Stimulated activated CD4-positive, alpha-beta T cell treated with anti-CD3 and anti-CD28 coated beads, Interleukin-4, amount 100 ng/mL, for 24 hours (primary cell): ENCODE measurements around the gene SHB.

Experiments
- DNase-seq: peaks from one replicate; pipeline ENCODE4 v3.0.0-alpha.2; 2020

The SHB gene

DNA sequence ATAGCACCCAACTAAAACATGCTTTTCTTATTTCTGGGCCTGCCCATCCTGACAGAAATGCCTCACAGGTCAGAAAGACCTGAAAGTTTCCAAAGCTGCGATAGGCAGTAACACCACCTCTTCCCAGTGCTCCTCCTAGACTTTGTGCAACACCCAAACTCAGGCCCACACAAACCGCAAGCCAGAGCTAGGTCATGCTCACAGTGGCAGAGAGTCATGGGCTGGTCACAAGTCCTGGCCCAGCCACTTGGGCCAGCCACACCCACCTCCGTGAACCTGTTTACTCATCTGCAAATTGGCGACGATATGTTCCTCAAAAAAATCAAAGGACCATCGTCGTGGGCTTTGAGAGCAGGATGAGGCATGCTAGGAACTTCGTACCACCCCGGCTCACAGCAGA, 121.0 kb downstream of the SHB start:
- no peak for DNase-seq

GRCh38 chr9:37947471-37947870, 121.6 kb downstream of the SHB start:
- DNase-seq = no peak

DNA sequence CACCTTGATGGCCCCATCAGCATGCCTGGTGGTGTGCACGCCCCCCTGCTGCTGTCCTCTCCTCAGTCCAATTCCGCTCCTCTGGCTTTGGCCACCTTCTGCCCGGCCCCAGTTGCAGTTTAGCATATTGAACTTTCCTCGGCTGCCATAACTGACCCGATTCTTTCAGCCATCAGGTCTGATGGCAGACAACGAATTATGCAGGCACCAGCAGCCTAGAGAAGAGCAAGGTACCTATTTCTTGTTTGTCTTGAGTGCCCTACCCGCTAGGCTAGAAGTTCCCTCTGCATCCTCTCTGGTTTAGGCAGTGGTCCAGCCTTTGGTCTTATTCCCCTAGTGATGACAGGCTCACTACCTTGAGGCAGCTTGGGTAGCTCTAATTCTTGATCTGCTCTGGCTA, 122.1 kb downstream of the SHB start:
- DNase-seq = no peak

DNA sequence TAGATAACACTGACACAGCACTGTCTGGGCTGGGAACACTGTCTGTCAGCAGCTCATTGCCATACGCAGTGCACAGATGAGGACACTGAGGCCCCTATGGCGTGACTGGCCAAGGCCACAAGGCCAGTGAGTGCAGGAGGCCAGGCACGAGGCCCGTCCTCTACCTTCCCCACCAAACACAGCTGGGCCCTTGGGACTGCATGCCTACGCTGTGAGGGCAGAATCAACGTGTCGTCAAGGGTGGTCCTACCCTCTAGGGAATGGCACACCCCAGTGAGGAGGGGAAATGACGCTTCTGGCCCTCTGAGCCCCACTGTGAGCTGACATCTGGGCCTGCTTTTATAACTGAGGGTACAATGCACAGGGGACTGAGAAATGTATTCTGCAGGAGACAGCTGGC, 123.0 kb downstream of the SHB start:
- no peak for DNase-seq

DNA sequence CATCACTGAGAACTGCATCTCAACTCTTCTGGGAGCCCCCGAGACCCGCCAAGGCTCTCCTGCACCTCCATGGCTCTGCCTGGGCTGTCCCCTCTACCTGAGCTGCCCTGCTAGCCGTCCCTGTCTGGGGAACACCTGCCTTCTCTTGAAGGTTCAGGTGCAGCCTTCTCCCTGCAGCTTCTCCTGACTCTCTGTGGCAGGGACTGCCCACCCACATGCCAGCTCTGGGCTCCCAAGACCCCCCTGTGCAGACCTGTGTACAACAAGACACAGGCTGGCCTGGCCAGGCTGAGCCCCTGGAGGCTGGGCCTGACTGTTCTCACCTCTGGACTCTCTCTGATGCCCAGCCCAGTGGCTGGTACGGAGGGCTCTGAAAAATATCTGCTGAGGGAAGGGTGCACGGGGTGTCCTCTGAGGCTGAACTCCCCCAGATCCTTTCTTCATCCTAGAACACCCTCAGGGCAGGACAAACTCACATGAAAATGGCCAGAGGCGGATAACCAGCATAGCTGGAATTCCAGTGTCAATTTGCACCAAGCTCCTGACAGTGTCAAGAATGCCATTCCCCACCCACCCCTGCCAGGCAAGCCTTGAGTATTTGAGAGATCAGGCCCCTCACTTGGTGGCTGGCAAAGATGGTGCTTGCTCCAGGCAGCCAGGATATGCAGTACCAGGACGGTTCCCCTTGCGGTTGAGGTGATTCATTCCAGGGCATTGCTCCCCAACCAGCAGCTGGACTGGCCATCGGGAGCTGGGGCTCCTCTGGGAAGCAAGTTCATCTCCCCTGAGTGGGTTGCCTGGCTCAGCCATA, 124.2 kb downstream of the SHB start:
- no peak for DNase-seq

DNA sequence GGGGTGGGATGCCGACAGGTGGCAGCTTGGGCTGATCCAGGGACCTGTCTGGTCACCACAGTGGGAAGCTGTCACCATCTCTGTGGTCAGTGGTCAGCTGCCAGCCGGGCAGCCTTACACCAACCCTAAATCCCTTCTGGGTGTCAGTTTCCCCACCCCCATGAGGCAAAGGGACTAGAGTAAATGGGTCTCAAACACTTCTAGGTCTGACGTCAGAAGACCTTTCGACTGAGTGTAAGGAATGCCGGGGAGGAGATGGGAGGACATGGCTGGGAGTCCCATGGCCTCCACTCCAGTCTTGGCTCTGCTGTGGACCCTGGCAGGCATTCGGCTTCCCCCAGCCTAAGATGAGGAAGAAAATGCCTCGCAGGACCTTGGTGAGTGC, 124.8 kb downstream of the SHB start:
- DNase-seq = no peak

- no peak for DNase-seq
Observed at GRCh38 chr9:37943345-37944265, 125.4 kb downstream of the SHB start.

DNA sequence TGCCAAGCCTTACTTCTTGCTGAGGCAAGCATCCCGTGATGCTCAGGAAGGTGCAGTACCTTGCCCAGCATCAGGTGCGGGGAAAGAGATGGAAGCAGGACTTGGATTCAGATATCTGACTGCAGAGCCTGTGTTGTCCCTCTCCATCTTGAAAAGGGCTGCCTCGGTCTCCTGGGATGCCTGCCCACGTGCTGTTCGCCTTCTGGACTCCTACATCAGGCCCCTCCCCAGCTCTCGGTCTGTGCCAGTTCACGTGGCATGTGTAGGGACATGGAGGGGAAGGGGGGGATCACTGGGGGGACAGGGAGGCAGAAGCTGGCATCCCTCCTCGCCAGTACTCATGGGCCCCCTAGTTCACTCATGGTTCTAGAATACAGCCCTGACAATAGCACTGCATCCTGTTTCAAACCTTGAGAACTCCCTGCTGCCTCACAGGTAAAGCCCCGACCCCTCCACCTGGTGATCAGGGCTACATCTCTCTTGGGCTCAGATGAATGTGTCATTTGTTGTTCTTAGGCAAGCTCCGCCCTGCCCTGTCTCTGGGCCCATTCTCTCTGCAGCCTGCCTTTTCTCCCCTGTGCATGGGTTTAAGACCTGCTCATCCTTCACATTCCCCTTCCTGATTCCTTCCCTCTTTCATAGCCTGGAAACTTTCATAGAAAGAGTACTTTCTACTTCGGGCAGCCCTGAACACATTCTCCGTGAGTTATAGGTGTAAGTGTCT, 126.2 kb downstream of the SHB start:
- no peak for DNase-seq

- DNase-seq = no peak
Observed at GRCh38 chr9:37941253-37941652, 127.8 kb downstream of the SHB start.

DNA sequence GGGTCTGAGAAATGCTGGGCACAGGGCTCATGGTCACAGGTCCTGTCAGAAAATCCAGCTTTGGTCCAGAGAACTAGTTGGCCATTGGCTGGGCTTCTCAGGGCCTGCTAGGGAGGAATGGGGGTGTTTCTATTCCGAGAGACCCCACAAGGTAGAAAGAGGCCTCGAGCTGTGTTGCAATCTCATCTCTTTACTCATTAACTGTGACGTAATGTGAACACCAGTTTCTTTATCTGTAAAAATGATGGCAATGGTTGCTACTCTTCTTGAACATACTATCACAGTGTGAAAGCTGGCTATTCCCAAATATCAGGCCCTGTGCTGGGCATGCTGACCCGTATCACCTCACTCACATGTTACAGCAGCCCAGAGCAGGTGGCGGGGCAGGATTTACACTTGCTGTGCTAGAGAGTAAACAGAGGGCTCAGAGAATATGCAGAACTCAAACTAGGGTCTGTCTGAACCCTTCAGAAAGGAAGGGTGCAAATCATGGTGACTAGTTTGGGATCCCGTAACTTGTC, 129.4 kb downstream of the SHB start:
- DNase-seq = no peak

DNA sequence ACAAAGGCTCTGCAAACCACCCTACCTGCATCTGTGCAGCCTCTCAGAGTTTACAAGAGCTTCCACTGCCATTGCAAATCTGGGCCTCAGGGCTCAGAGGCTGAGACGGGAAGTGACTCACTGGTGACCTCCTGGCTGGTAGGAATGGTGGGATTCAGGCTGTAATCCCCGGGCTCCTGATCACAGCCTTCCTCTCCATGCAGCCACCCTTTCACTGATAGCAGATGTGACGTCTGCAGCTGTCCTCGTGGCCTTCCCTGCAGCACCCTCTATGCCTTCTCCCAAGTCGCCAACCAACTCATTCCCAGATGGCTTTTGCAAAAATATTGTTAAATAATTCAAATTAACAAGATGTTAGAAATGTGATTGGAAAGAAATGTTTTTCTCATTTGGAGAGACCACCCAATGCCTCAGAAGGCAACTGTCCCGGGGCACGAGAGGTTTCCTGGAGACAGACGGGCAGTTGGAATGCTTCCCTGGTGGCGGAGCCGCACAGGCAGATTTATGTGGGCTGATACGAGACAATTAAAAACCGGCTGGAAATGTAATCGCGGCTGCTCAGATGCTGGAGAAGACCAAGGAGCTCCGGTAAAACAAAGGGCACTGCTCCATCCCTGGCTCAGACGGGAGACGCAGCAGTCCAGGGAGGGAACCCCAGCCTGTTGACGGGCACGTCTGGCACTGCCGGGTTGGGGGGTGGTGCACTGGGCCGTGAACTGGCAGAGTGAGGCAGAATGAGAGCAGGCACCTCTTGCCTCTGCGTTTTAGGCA, 130.7 kb downstream of the SHB start:
- DNase-seq = no peak

- DNase-seq = no peak
Observed at GRCh38 chr9:37937366-37937765, 131.7 kb downstream of the SHB start.

DNA sequence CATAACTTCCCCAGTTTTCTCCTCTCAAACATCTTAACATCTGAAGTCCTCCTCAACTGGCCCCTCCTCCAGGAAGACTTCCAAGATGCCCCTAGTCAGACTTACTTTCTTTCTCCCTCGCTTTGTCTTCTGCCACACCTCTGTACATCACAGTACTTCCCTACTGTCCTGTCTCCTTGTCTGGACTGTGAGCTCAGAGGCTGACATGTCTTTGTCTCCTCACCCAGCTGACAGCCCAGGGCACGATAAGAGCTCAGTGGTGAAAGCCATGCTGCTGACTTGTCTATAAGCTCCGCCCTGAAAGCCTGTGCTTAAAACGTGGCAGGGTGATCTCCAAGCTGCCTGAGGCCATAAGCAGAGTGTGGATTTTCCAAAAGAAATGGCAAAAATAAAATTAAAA, 132.1 kb downstream of the SHB start:
- DNase-seq = no peak

- no peak for DNase-seq
Observed at GRCh38 chr9:37936376-37936775, 132.7 kb downstream of the SHB start.

GRCh38 chr9:37935096-37935495, 133.9 kb downstream of the SHB start:
- no peak for DNase-seq

DNA sequence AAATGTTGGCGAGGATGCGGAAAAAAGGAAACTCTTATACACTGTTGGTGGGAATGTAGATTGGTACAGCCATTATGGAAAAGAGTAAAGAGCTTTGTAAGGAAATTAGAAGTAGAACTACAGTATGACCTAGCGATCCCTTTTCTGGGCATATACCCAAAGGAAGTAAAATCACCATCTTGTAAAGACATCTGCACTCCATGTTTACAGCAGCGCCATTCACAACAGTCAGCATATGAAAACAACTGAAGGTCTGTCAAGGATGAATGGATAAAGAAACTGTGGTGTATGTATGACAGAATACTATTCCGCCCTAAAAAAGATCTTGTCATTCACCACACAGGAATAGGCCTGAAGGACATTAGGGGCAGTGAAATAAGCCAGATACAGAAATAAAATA, 137.4 kb downstream of the SHB start:
- DNase-seq = no peak

- no peak for DNase-seq
Observed at GRCh38 chr9:37929441-37929895, 139.6 kb downstream of the SHB start.

- DNase-seq = no peak
Observed at GRCh38 chr9:37928552-37929430, 140.2 kb downstream of the SHB start.

DNA sequence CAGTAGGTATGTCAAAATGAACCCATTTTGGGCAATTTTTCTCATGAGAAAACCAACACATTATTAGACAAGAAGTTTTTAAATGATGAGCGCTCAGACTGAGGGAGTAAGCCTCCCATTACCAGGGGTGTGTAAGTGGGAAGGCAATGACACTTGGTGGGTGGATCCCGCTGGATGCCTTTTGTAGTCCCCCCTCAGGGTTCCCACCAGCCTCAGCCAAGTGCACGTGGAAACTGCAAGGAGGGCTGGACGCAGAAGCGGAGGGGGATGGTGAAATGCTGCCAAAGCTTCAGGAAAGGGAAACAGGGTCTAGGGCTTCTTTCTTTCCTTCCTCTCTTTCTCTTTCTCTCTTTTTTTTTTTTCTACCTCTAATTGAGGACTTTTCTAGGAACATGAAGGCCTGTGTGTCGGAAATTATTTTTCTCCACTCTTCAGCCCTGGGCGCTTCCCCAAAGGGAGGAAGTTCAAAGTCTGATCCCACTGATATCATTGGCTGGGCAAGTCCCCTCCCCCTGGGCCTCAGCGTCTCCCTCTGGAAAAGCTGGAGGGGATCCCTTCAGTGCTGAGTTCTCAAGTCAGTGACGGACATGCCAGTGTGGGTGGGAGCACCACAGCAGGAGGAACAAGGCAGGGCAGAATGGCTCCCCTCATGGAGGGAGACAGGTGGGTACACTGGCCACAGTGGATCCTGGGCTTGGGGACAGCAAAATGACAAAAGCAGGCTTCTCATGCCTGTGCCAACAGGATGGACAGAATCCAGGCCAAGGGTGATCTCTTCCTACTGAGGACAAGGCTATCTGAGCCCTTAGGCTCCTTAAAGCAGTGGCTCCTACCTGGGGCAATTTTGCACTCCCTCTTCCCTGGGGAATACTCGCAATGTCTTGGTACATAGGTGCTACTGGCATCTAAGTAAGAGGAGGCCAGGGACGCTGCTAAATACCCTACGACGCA, 141.2 kb downstream of the SHB start:
- no peak for DNase-seq

GRCh38 chr9:37927132-37927531, 141.9 kb downstream of the SHB start:
- DNase-seq = no peak
